SK-N-SH (cell line): Measurements from ENCODE around the gene DUSP9.

Source experiments
- EZH2phosphoT487 ChIP-seq: fragments of 200-600 bp; sonication (generic); IDR thresholded peaks from 2 replicates; pipeline ENCODE4 v1.6.1; 2017; ENCODE audit warnings: low read depth, mixed run types, mild to moderate bottlenecking, antibody characterized with exemption, moderate library complexity, borderline replicate concordance
- JUND ChIP-seq: IDR thresholded peaks from 2 replicates; pipeline ENCODE4 v1.4.0; 2012
- POLR2AphosphoS5 ChIP-seq: IDR thresholded peaks from 2 replicates; pipeline ENCODE4 v1.6.1; 2012; ENCODE audit warnings: low read depth, low read length
- TAF1 ChIP-seq: IDR thresholded peaks from 2 replicates; pipeline ENCODE4 v1.6.1; 2012; ENCODE audit warnings: low read depth, mild to moderate bottlenecking, low read length, moderate library complexity, borderline replicate concordance
- YY1 ChIP-seq: IDR thresholded peaks from 2 replicates; pipeline ENCODE4 v1.4.0; 2012; ENCODE audit warnings: low read depth, mild to moderate bottlenecking
- TF ChIP-seq, protein P1 (sequence below): fragments of 200-600 bp; sonication (generic); IDR thresholded peaks from 2 replicates; pipeline ENCODE4 v1.6.1; 2017; ENCODE audit warnings: antibody characterized with exemption, mild to moderate bottlenecking, moderate library complexity

DNA sequence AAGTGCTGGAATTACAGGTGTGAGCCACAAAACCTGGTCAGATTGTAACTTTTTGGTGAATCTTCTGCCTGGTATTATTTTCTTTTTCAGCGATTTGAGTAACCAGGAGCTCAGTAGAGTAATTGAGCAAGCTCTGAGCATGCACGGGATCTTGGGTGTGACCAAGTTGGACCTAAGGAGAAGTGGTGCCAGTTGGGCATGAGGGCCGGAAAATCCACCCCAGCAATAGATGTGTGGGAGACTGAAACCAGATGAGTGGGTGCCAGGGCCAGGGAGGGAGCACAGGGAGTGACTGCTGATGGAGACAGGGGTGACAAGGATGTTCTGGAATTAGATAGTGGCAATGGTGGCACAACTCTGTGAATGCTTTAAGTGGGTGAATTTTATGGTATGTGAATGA, 44.4 kb upstream of the DUSP9 start:
- TF ChIP-seq YY1 = no peak
- TF ChIP-seq TAF1 = no peak
- no peak for TF ChIP-seq JUND
- TF ChIP-seq, protein P1, sequence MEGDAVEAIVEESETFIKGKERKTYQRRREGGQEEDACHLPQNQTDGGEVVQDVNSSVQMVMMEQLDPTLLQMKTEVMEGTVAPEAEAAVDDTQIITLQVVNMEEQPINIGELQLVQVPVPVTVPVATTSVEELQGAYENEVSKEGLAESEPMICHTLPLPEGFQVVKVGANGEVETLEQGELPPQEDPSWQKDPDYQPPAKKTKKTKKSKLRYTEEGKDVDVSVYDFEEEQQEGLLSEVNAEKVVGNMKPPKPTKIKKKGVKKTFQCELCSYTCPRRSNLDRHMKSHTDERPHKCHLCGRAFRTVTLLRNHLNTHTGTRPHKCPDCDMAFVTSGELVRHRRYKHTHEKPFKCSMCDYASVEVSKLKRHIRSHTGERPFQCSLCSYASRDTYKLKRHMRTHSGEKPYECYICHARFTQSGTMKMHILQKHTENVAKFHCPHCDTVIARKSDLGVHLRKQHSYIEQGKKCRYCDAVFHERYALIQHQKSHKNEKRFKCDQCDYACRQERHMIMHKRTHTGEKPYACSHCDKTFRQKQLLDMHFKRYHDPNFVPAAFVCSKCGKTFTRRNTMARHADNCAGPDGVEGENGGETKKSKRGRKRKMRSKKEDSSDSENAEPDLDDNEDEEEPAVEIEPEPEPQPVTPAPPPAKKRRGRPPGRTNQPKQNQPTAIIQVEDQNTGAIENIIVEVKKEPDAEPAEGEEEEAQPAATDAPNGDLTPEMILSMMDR = no peak
- no peak for TF ChIP-seq POLR2AphosphoS5
- TF ChIP-seq EZH2phosphoT487 = no peak
